Hematopoietic multipotent progenitor cell (in vitro differentiated cells): Measurements from ENCODE around the gene PROC. TPM values are rescaled to one million over a fixed set of nuclear protein-coding genes. Genes with fewer than 3 reads are reported as not detected.

ENCODE experiments used
- DNase-seq, 3 donors: peaks; one replicate each; pipeline ENCODE4 v3.0.0-alpha.2; 2011 to 2015; ENCODE audit warnings: low read depth in 2 of 3, low spot score in 2 of 3
- total RNA-seq: library from RNA; depleted of rRNA; stranded (reverse); fragments of >200 nt; gene quantifications from one replicate; pipeline ENCODE4 v1.2.3, GENCODE V29; 2012

PROC gene
- total RNA-seq, 1 donor, result 1.1 TPM

DNA sequence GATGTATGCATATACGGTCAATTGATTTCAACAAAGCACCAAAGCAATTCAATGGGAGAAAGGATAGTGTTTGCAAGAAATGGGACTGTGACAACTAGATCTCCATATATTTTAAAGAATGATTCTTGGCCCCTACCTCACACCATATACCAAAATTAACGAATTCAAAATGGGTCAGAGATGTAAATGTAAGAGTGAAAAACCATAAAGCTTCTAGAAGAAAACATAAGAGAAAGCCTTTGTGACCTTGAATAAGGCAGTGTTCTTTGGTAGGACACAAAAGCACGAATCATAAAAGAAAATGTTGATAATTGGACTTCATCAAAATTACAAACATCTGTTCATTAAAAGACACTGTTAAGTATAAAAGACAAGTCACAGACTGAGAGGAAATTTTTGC, 5.0 kb upstream of the PROC start:
- DNase-seq, result no peak

DNA sequence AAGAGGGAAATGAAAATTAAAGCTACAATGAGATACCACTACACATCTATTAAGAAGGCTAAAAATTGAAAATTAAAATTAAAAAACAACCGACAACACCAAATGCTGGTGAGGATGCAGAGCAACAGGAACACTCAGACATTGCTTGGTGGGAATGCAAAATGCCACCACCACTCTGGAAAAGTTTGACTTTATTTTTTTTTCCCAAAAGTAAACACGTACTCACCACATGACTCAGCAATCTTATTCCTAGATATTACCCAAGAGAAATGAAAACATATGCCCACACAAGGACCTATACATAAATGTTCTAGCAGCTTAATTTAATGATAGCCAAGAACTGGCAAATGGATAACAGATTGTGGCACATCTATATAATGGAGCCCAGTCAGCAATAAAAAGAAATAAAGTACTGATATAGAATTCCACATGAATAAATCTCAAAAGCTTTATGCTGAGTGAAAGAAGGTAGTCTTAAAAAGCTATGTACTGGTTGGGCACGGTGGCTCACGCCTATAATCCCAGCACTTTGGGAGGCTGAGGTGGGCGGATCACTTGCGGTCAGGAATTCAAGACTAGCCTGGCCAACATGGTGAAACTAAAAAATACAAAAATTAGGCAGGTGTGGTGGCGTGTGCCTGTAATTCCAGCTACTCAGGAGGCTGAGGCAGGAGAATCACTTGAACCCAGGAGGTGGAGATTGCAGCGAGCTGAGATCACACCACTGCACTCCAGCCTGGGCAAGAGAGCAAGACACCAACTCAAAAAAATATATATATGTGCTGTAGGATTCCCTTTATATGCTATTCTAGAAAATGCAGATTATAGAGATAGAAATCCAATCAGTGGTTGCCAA, 4.2 kb upstream of the PROC start:
- DNase-seq, result no peak

DNA sequence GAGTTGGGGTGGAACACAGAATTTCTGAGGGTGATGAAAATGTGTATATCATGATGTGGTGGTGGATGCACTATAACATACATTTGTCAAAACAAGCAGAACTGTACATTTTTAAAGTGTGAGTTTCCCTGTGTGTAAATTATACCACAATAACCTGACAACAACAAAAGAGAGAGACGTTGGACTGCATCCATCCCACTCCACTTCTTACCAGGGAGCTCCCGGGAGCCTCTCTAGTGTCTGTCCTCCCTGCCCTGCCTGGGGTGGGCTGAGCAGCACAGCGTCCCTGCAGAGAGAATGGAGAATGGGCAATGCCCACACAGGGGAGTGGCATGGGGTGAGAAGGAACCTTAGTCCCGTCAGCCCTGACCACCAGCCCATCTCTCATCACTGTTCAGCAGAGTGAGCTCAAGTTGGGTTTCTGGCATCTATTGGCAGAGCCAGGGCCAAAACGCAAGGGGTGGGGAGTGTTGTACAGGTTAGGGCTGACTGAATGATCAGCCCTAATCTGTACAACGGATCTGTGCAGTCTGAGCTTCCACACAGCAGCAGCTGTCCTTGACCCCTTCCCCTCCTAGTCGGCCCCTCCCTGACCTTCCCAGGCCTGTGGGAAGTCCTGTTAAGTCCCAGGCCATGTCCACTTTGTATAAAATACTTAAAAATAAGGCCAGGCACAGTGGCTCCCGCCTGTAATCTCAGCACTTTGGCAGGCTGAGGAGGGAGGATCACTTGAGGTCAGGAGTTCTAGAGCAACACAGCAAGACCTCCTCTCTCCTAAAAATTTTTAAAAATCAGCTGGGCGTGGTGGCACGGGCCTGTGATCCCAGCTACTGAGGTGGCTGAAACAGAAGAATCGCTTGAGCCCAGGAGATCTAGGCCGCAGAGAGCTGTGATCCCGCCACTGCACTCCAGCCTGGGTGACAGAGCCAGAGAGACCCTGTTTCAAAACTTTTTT, 3.3 kb upstream of the PROC start:
- no peak for DNase-seq

DNA sequence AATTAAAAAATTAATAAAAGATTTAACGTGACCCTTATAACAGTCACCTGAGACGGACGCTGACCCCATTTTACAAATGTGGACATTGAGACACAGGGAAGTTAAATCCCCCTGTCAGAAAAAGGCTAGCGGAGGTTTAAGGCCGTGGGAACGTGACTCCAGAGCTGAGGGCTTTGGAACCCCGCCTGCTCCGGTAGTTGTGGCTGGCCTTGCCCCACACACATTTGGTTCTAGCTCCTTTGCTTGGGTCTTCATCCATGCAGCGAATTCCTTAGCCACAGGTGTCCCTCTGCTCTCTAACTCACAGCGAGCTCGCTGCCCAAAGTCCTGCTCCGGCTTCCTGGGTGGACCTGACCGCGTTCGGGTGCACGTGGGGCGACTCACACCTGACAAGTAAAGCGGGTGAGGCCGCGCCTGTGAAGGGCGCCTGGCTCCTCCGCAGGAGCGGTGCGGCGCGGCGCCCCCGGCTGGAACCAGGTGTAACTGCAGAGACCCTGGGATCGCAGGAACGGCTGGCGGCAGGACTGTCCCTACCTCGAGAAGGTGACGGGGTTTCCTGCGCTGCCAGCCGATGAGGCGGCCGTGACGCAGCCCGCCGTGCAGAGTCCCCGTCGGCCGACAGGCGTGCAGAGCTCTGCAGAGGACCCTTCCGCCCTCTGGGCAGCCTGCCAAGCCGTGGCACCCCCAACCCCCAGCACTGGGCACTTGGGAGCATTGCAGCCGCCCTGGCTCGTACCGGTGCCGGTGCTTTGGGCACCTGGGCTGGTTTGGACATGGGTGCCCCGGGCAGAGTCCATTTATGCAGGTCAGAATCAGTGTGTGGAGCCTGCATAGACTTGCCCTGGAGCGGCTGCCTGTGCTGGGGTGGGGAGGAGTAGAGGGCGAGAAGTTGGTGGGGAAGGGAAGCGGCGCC, 2.4 kb upstream of the PROC start:
- DNase-seq, result peak; percentile 63 to 84 (median 77)

DNA sequence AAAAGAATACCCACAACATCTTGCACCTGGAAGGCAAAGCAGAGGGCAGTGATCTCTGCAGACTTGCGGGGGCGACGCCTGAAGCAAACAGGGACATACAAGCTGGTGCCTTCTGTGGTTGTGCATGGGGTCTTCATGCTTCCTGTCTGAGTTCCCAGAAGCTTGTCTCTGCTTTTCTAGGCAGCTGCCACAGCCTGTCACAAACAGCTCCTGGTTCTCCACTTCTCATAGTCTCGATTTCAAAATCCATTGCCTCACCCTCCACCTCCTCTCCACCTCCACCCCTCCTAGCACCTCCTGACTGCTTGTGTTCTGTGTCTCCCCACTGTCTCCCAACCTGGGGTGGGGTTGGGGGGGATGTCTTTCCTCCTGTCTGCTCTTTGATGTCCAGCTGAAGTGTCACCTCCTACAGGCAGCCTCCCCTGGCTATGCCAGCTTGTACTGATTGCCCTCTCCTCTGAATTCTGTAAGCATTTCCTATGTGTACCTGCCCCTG, 1.7 kb upstream of the PROC start:
- DNase-seq, result peak in 2 of 3 donors; percentile 50 to 69

DNA sequence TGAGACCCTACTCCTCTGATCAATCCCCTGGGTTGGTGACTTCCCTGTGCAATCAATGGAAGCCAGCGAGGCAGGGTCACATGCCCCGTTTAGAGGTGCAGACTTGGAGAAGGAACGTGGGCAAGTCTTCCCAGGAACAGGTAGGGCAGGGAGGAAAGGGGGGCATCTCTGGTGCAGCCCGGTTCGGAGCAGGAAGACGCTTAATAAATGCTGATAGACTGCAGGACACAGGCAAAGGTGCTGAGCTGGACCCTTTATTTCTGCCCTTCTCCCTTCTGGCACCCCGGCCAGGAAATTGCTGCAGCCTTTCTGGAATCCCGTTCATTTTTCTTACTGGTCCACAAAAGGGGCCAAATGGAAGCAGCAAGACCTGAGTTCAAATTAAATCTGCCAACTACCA, 821 bp upstream of the PROC start:
- DNase-seq, result no peak

DNA sequence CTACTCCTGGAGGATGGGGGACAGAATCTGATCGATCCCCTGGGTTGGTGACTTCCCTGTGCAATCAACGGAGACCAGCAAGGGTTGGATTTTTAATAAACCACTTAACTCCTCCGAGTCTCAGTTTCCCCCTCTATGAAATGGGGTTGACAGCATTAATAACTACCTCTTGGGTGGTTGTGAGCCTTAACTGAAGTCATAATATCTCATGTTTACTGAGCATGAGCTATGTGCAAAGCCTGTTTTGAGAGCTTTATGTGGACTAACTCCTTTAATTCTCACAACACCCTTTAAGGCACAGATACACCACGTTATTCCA, 844 bp downstream of the PROC start:
- DNase-seq, result no peak

DNA sequence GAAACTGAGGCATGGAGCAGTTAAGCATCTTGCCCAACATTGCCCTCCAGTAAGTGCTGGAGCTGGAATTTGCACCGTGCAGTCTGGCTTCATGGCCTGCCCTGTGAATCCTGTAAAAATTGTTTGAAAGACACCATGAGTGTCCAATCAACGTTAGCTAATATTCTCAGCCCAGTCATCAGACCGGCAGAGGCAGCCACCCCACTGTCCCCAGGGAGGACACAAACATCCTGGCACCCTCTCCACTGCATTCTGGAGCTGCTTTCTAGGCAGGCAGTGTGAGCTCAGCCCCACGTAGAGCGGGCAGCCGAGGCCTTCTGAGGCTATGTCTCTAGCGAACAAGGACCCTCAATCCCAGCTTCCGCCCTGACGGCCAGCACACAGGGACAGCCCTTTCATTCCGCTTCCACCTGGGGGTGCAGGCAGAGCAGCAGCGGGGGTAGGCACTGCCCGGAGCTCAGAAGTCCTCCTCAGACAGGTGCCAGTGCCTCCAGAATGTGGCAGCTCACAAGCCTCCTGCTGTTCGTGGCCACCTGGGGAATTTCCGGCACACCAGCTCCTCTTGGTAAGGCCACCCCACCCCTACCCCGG, 1.3 kb downstream of the PROC start:
- no peak for DNase-seq

DNA sequence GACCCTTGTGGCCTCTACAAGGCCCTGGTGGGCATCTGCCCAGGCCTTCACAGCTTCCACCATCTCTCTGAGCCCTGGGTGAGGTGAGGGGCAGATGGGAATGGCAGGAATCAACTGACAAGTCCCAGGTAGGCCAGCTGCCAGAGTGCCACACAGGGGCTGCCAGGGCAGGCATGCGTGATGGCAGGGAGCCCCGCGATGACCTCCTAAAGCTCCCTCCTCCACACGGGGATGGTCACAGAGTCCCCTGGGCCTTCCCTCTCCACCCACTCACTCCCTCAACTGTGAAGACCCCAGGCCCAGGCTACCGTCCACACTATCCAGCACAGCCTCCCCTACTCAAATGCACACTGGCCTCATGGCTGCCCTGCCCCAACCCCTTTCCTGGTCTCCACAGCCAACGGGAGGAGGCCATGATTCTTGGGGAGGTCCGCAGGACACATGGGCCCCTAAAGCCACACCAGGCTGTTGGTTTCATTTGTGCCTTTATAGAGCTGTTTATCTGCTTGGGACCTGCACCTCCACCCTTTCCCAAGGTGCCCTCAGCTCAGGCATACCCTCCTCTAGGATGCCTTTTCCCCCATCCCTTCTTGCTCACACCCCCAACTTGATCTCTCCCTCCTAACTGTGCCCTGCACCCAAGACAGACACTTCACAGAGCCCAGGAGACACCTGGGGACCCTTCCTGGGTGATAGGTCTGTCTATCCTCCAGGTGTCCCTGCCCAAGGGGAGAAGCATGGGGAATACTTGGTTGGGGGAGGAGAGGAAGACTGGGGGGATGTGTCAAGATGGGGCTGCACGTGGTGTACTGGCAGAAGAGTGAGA, 2.0 kb downstream of the PROC start:
- DNase-seq, result no peak

DNA sequence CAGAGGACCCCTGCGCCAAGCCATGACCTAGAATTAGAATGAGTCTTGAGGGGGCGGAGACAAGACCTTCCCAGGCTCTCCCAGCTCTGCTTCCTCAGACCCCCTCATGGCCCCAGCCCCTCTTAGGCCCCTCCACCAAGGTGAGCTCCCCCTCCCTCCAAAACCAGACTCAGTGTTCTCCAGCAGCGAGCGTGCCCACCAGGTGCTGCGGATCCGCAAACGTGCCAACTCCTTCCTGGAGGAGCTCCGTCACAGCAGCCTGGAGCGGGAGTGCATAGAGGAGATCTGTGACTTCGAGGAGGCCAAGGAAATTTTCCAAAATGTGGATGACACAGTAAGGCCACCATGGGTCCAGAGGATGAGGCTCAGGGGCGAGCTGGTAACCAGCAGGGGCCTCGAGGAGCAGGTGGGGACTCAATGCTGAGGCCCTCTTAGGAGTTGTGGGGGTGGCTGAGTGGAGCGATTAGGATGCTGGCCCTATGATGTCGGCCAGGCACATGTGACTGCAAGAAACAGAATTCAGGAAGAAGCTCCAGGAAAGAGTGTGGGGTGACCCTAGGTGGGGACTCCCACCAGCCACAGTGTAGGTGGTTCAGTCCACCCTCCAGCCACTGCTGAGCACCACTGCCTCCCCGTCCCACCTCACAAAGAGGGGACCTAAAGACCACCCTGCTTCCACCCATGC, 3.0 kb downstream of the PROC start:
- no peak for DNase-seq

DNA sequence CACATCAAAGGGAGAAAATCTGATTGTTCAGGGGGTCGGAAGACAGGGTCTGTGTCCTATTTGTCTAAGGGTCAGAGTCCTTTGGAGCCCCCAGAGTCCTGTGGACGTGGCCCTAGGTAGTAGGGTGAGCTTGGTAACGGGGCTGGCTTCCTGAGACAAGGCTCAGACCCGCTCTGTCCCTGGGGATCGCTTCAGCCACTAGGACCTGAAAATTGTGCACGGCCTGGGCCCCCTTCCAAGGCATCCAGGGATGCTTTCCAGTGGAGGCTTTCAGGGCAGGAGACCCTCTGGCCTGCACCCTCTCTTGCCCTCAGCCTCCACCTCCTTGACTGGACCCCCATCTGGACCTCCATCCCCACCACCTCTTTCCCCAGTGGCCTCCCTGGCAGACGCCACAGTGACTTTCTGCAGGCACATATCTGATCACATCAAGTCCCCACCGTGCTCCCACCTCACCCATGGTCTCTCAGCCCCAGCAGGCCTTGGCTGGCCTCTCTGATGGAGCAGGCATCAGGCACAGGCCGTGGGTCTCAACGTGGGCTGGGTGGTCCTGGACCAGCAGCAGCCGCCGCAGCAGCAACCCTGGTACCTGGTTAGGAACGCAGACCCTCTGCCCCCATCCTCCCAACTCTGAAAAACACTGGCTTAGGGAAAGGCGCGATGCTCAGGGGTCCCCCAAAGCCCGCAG, 3.8 kb downstream of the PROC start:
- no peak for DNase-seq

DNA sequence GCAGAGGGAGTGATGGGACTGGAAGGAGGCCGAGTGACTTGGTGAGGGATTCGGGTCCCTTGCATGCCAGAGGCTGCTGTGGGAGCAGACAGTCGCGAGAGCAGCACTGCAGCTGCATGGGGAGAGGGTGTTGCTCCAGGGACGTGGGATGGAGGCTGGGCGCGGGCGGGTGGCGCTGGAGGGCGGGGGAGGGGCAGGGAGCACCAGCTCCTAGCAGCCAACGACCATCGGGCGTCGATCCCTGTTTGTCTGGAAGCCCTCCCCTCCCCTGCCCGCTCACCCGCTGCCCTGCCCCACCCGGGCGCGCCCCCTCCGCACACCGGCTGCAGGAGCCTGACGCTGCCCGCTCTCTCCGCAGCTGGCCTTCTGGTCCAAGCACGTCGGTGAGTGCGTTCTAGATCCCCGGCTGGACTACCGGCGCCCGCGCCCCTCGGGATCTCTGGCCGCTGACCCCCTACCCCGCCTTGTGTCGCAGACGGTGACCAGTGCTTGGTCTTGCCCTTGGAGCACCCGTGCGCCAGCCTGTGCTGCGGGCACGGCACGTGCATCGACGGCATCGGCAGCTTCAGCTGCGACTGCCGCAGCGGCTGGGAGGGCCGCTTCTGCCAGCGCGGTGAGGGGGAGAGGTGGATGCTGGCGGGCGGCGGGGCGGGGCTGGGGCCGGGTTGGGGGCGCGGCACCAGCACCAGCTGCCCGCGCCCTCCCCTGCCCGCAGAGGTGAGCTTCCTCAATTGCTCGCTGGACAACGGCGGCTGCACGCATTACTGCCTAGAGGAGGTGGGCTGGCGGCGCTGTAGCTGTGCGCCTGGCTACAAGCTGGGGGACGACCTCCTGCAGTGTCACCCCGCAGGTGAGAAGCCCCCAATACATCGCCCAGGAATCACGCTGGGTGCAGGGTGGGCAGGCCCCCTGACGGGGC, 4.6 kb downstream of the PROC start:
- peak in 2 of 3 donors; percentile 68 to 78 for DNase-seq

DNA sequence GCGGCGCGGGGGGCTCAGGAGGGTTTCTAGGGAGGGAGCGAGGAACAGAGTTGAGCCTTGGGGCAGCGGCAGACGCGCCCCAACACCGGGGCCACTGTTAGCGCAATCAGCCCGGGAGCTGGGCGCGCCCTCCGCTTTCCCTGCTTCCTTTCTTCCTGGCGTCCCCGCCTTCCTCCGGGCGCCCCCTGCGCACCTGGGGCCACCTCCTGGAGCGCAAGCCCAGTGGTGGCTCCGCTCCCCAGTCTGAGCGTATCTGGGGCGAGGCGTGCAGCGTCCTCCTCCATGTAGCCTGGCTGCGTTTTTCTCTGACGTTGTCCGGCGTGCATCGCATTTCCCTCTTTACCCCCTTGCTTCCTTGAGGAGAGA, 5.2 kb downstream of the PROC start:
- no peak for DNase-seq

DNA sequence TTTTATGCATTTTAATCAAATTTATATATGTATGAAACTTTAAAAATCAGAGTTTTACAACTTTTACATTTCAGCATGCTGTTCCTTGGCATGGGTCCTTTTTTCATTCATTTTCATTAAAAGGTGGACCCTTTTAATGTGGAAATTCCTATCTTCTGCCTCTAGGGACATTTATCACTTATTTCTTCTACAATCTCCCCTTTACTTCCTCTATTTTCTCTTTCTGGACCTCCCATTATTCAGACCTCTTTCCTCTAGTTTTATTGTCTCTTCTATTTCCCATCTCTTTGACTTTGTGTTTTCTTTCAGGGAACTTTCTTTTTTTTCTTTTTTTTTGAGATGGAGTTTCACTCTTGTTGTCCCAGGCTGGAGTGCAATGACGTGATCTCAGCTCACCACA, 5.7 kb downstream of the PROC start:
- peak in 1 of 3 donors; percentile 61 for DNase-seq

DNA sequence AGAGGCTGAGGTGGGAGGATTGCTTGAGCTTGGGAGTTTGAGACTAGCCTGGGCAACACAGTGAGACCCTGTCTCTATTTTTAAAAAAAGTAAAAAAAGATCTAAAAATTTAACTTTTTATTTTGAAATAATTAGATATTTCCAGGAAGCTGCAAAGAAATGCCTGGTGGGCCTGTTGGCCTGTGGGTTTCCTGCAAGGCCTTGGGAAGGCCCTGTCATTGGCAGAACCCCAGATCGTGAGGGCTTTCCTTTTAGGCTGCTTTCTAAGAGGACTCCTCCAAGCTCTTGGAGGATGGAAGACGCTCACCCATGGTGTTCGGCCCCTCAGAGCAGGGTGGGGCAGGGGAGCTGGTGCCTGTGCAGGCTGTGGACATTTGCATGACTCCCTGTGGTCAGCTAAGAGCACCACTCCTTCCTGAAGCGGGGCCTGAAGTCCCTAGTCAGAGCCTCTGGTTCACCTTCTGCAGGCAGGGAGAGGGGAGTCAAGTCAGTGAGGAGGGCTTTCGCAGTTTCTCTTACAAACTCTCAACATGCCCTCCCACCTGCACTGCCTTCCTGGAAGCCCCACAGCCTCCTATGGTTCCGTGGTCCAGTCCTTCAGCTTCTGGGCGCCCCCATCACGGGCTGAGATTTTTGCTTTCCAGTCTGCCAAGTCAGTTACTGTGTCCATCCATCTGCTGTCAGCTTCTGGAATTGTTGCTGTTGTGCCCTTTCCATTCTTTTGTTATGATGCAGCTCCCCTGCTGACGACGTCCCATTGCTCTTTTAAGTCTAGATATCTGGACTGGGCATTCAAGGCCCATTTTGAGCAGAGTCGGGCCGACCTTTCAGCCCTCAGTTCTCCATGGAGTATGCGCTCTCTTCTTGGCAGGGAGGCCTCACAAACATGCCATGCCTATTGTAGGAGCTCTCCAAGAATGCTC, 6.6 kb downstream of the PROC start:
- DNase-seq, result no peak
